OCI-M2 (cell line): ENCODE data around the gene HSD3B7.
A peak's percentile ranks its signal among the peaks of the same experiment; 100 is the strongest.

ENCODE experiments used
- DNase-seq: peaks from one replicate; lab custom pipeline; 2025; ENCODE audit not compliant: unreplicated experiment; lab: John Stamatoyannopoulos, UW

The HSD3B7 gene

GRCh38 chr16:30956601-30957455, 28.2 kb upstream of the HSD3B7 start:
- no peak for DNase-seq

- peak; percentile 35 for DNase-seq
These were observed 27.4 kb upstream of the HSD3B7 start, which contains the start of gene SETD1A for GRCh38 chr16:30957456-30958174. TSS of gene SETD1A (plus strand) at chr16:30957754. CDS start at chr16:30958732, 978 bp downstream.

GRCh38 chr16:30958175-30959079, 26.6 kb upstream of the HSD3B7 start:
- DNase-seq, result no peak

GRCh38 chr16:30961384-30961783, 23.6 kb upstream of the HSD3B7 start:
- no peak for DNase-seq

GRCh38 chr16:30963925-30964511, 21.0 kb upstream of the HSD3B7 start:
- no peak for DNase-seq

DNA sequence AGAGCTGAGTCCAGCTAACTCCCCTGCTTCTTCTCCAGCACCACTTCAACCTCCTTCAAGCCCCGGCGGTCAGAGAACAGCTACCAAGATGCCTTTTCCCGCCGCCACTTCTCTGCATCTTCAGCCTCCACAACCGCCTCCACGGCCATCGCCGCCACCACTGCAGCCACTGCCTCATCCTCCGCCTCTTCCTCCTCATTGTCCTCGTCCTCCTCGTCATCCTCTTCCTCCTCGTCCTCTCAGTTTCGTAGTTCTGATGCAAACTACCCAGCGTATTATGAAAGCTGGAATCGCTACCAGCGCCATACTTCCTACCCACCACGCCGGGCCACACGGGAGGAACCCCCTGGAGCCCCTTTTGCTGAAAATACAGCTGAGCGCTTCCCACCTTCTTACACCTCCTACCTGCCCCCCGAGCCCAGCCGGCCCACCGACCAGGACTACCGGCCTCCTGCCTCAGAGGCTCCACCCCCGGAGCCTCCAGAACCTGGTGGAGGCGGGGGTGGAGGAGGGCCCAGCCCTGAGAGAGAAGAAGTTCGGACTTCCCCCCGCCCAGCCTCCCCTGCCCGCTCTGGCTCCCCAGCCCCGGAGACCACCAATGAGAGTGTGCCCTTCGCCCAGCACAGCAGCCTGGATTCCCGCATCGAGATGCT, 20.3 kb upstream of the HSD3B7 start:
- DNase-seq, result no peak

GRCh38 chr16:30965436-30965835, 19.6 kb upstream of the HSD3B7 start:
- DNase-seq, result no peak

- no peak for DNase-seq
These were observed 18.9 kb upstream of the HSD3B7 start for GRCh38 chr16:30966033-30966619.

DNA sequence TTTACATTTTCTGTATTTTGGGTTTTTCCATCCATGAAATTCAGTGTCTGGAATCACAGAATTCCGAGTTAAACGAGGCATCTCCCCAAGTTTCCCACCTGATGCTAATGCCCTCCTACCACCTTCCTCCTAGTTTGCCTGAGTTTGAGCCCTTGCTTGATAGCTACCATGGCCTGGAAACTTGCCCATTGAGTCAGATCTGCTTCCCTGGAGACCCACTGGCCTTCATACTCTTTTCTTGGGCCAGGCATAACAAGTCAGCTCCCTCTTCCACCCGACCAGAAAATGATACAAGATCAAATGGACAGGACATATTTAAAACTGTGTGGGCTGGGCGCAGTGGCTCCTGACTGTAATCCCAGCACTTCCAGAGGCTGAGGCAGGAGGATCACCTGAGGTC, 17.2 kb upstream of the HSD3B7 start:
- DNase-seq, result no peak

DNA sequence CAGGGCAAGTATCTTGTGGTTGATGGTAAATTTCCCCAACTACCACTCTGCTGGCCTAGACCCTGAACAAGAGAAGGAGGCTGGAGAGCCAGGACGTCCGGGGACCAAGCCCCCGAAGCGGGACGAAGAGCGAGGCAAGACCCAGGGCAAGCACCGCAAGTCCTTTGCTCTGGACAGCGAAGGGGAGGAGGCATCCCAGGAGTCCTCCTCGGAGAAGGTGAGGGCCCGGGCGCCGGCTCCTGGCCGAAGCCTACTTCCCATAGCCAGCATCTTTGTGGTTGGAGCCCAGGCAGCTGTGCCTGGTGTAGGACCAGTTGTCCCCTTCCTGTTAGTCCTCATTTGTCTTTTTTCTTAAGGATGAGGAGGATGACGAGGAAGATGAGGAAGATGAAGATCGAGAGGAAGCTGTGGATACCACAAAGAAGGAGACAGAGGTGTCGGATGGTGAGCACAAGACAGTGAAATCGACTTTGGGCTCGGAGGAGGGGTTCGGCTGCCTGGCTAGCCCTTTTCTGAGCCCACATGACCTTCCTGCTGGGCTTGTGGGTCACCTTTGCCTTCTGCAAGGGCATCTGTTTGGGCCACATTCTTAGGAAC, 15.7 kb upstream of the HSD3B7 start:
- DNase-seq, result no peak

GRCh38 chr16:30971298-30971697, 13.7 kb upstream of the HSD3B7 start:
- no peak for DNase-seq

- DNase-seq, result no peak
These were observed 12.1 kb upstream of the HSD3B7 start for GRCh38 chr16:30972872-30973271.

- DNase-seq, result no peak
These were observed 10.7 kb upstream of the HSD3B7 start for GRCh38 chr16:30974348-30974747.

- DNase-seq, result no peak
These were observed 8.5 kb upstream of the HSD3B7 start for GRCh38 chr16:30976486-30976885.

DNA sequence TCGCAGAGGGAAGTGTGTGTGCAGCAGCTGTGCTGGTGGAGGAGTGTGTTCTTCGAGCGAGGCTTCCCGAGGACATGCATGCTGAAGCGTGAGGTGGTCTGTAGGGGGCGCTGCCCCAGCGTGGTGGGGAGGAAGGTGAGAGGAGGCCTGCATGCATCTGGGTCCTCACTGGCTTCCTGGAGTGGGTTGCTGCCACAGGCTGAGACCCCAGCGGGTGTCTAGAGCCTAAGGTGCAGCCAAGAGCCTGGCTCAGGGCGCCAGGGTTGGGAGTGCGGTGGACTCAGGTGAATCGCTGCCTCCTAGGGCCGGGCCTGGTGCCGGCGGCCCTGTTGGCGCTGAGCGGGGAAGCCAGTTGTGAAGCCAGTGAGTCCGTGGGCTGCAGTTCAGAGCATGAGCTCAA, 7.5 kb upstream of the HSD3B7 start:
- no peak for DNase-seq

- no peak for DNase-seq
These were observed 5.6 kb upstream of the HSD3B7 start for GRCh38 chr16:30979170-30980022.

DNA sequence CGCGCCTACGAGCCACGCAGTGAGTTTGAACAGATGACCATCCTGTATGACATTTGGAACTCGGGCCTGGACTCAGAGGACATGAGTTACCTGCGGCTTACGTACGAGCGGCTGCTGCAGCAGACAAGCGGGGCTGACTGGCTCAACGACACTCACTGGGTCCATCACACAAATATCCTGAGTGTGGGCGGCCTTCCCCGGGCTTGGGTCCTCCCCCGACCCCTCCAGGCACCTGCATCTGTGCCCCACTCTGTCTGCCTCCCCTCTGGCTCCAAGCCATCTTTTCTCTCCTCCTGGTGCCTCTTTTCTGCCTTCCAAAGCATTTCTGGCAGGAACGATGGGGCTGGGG, 5.0 kb upstream of the HSD3B7 start:
- DNase-seq, result no peak

- DNase-seq, result no peak
These were observed 4.6 kb upstream of the HSD3B7 start for GRCh38 chr16:30980434-30980833.

- DNase-seq, result no peak
These were observed 4.0 kb upstream of the HSD3B7 start for GRCh38 chr16:30980959-30981358.
